Measurements from ENCODE around the gene KLHL17.

KLHL17 gene

GRCh38 chr1:927748-928147 is 32.6 kb upstream of the KLHL17 start:
- WGBS (ENCODE audit: insufficient coverage), result 91% methylated on average over 7 of the region's 10 CpGs
- DNase-seq, result no peak
- Histone ChIP-seq H3K4me1 (ENCODE audit: control extremely low read depth in 1 of 4, control insufficient read depth in 4 of 4, insufficient read depth in 4 of 4, low read length in 3 of 4) (peaks cover 0 to 37% (median 32%) of the 10 kb centered on the region in 4 experiments), H3K9me3 (ENCODE audit: control extremely low read depth in 1 of 5, control insufficient read depth in 4 of 5, insufficient read depth in 2 of 5, low read depth in 1 of 5, low read length in 4 of 5) (no peaks in the 10 kb centered on the region), H3K36me3 (ENCODE audit: control insufficient read depth in 4 of 4, insufficient read depth in 4 of 4, low read length in 3 of 4) (no peaks in the 10 kb centered on the region), H3K4me3 (ENCODE audit: control insufficient read depth in 1 of 7, extremely low read depth in 1 of 7, insufficient read depth in 4 of 7, low read depth in 2 of 7, low read length in 6 of 7) (no peak overlapping the region), H3K27me3 (replicated peaks in 2 of 5; ENCODE audit: control insufficient read depth in 4 of 5, insufficient read depth in 5 of 5, low read length in 4 of 5) (peaks cover 0 to 72% (median 17%) of the 10 kb centered on the region in 5 experiments), H3K27ac (ENCODE audit: insufficient read depth in 1 of 2, low read depth in 1 of 2, low read length in 2 of 2, poor library complexity in 1 of 2, severe bottlenecking in 2 of 2) (no peak overlapping the region)
- ChIA-PET CTCF (interaction anchor here (2.5 to 4.0 kb wide), 2 partner anchors 10 to 23 kb away, joined by 20 to 22 read pairs; no protein-coding TSS in a partner anchor), POLR2A (no interaction called here)

- WGBS (ENCODE audit: insufficient coverage), result 86% methylated on average over 31 of the region's 40 CpGs
- Histone ChIP-seq H3K4me1 (ENCODE audit: control extremely low read depth in 1 of 4, control insufficient read depth in 4 of 4, insufficient read depth in 4 of 4, low read length in 3 of 4) (peaks cover 0 to 26% (median 21%) of the 10 kb centered on the region in 4 experiments), H3K36me3 (ENCODE audit: control insufficient read depth in 4 of 4, insufficient read depth in 4 of 4, low read length in 3 of 4) (no peaks in the 10 kb centered on the region), H3K27ac (ENCODE audit: insufficient read depth in 1 of 2, low read depth in 1 of 2, low read length in 2 of 2, poor library complexity in 1 of 2, severe bottlenecking in 2 of 2) (no peak overlapping the region), H3K27me3 (replicated peaks in 2 of 5; ENCODE audit: control insufficient read depth in 4 of 5, insufficient read depth in 5 of 5, low read length in 4 of 5) (peaks cover 0 to 73% (median 10%) of the 10 kb centered on the region in 5 experiments), H3K4me3 (ENCODE audit: control insufficient read depth in 1 of 7, extremely low read depth in 1 of 7, insufficient read depth in 4 of 7, low read depth in 2 of 7, low read length in 6 of 7) (no peak overlapping the region), H3K9me3 (ENCODE audit: control extremely low read depth in 1 of 5, control insufficient read depth in 4 of 5, insufficient read depth in 2 of 5, low read depth in 1 of 5, low read length in 4 of 5) (no peaks in the 10 kb centered on the region)
- peak in 1 of 3 donors; percentile 47 for DNase-seq
- ChIA-PET POLR2A (no interaction called here), CTCF (interaction anchor here (1.9 to 4.0 kb wide), 3 partner anchors 9 to 24 kb away, joined by 13 to 22 read pairs (median 20); no protein-coding TSS in a partner anchor)
Observed at GRCh38 chr1:928825-929661, 31.3 kb upstream of the KLHL17 start.

GRCh38 chr1:929712-930632 is 30.4 kb upstream of the KLHL17 start:
- CTCF ChIA-PET, result interaction anchor here (0.6 to 4.0 kb wide), 6 partner anchors 8 to 72 kb away, joined by 3 to 22 read pairs (median 9); no protein-coding TSS in a partner anchor
- 97% methylated on average over 30 of the region's 40 CpGs for WGBS (ENCODE audit: insufficient coverage)
- no peak for DNase-seq
- H3K4me3 ChIP-seq (ENCODE audit: control insufficient read depth in 1 of 7, extremely low read depth in 1 of 7, insufficient read depth in 4 of 7, low read depth in 2 of 7, low read length in 6 of 7), result no peak overlapping the region
- POLR2A ChIA-PET, result no interaction called here
- no peaks in the 10 kb centered on the region for H3K9me3 ChIP-seq (ENCODE audit: control extremely low read depth in 1 of 5, control insufficient read depth in 4 of 5, insufficient read depth in 2 of 5, low read depth in 1 of 5, low read length in 4 of 5)
- H3K27ac ChIP-seq (ENCODE audit: insufficient read depth in 1 of 2, low read depth in 1 of 2, low read length in 2 of 2, poor library complexity in 1 of 2, severe bottlenecking in 2 of 2), result no peak overlapping the region
- peaks cover 0 to 16% (median 12%) of the 10 kb centered on the region in 4 experiments for H3K4me1 ChIP-seq (ENCODE audit: control extremely low read depth in 1 of 4, control insufficient read depth in 4 of 4, insufficient read depth in 4 of 4, low read length in 3 of 4)
- peaks cover 0 to 66% (median 10%) of the 10 kb centered on the region in 5 experiments for H3K27me3 ChIP-seq (replicated peaks in 2 of 5; ENCODE audit: control insufficient read depth in 4 of 5, insufficient read depth in 5 of 5, low read length in 4 of 5)
- H3K36me3 ChIP-seq (ENCODE audit: control insufficient read depth in 4 of 4, insufficient read depth in 4 of 4, low read length in 3 of 4), result no peaks in the 10 kb centered on the region

- POLR2A ChIA-PET, result no interaction called here
- H3K36me3 ChIP-seq (ENCODE audit: control insufficient read depth in 4 of 4, insufficient read depth in 4 of 4, low read length in 3 of 4), result no peaks in the 10 kb centered on the region
- WGBS (ENCODE audit: insufficient coverage), result 89% methylated on average over 15 of the region's 18 CpGs
- CTCF ChIA-PET, result interaction anchor here (0.8 to 4.0 kb wide), 5 partner anchors 7 to 26 kb away, joined by 3 to 20 read pairs (median 4); no protein-coding TSS in a partner anchor
- no peaks in the 10 kb centered on the region for H3K9me3 ChIP-seq (ENCODE audit: control extremely low read depth in 1 of 5, control insufficient read depth in 4 of 5, insufficient read depth in 2 of 5, low read depth in 1 of 5, low read length in 4 of 5)
- H3K27me3 ChIP-seq (replicated peaks in 2 of 5; ENCODE audit: control insufficient read depth in 4 of 5, insufficient read depth in 5 of 5, low read length in 4 of 5), result peaks cover 0 to 66% (median 16%) of the 10 kb centered on the region in 5 experiments
- H3K4me3 ChIP-seq (ENCODE audit: control insufficient read depth in 1 of 7, extremely low read depth in 1 of 7, insufficient read depth in 4 of 7, low read depth in 2 of 7, low read length in 6 of 7), result no peak overlapping the region
- no peak for DNase-seq
- H3K27ac ChIP-seq (ENCODE audit: insufficient read depth in 1 of 2, low read depth in 1 of 2, low read length in 2 of 2, poor library complexity in 1 of 2, severe bottlenecking in 2 of 2), result no peak overlapping the region
- peaks cover 0 to 11% (median 10%) of the 10 kb centered on the region in 4 experiments for H3K4me1 ChIP-seq (ENCODE audit: control extremely low read depth in 1 of 4, control insufficient read depth in 4 of 4, insufficient read depth in 4 of 4, low read length in 3 of 4)
Observed at GRCh38 chr1:930633-931138, 29.7 kb upstream of the KLHL17 start.

- no peak overlapping the region for H3K27ac ChIP-seq (ENCODE audit: insufficient read depth in 1 of 2, low read depth in 1 of 2, low read length in 2 of 2, poor library complexity in 1 of 2, severe bottlenecking in 2 of 2)
- H3K36me3 ChIP-seq (ENCODE audit: control insufficient read depth in 4 of 4, insufficient read depth in 4 of 4, low read length in 3 of 4), result no peaks in the 10 kb centered on the region
- ChIA-PET CTCF (interaction anchor here (0.8 to 4.0 kb wide), 4 partner anchors 8 to 27 kb away, joined by 3 to 20 read pairs (median 4); no protein-coding TSS in a partner anchor), POLR2A (no interaction called here)
- H3K9me3 ChIP-seq (ENCODE audit: control extremely low read depth in 1 of 5, control insufficient read depth in 4 of 5, insufficient read depth in 2 of 5, low read depth in 1 of 5, low read length in 4 of 5), result no peaks in the 10 kb centered on the region
- H3K27me3 ChIP-seq (replicated peaks in 2 of 5; ENCODE audit: control insufficient read depth in 4 of 5, insufficient read depth in 5 of 5, low read length in 4 of 5), result peaks cover 0 to 66% (median 10%) of the 10 kb centered on the region in 5 experiments
- 61% methylated on average over 9 of the region's 15 CpGs for WGBS (ENCODE audit: insufficient coverage)
- no peak for DNase-seq
- H3K4me3 ChIP-seq (ENCODE audit: control insufficient read depth in 1 of 7, extremely low read depth in 1 of 7, insufficient read depth in 4 of 7, low read depth in 2 of 7, low read length in 6 of 7), result no peak overlapping the region
- H3K4me1 ChIP-seq (ENCODE audit: control extremely low read depth in 1 of 4, control insufficient read depth in 4 of 4, insufficient read depth in 4 of 4, low read length in 3 of 4), result peaks cover 0 to 8% (median 6%) of the 10 kb centered on the region in 4 experiments
Observed at GRCh38 chr1:931380-932172, 28.8 kb upstream of the KLHL17 start.

GRCh38 chr1:932173-932510 is 28.2 kb upstream of the KLHL17 start:
- Histone ChIP-seq H3K27me3 (replicated peaks in 2 of 5; ENCODE audit: control insufficient read depth in 4 of 5, insufficient read depth in 5 of 5, low read length in 4 of 5) (peaks cover 0 to 66% (median 8%) of the 10 kb centered on the region in 5 experiments), H3K27ac (ENCODE audit: insufficient read depth in 1 of 2, low read depth in 1 of 2, low read length in 2 of 2, poor library complexity in 1 of 2, severe bottlenecking in 2 of 2) (no peak overlapping the region), H3K36me3 (ENCODE audit: control insufficient read depth in 4 of 4, insufficient read depth in 4 of 4, low read length in 3 of 4) (no peaks in the 10 kb centered on the region), H3K9me3 (ENCODE audit: control extremely low read depth in 1 of 5, control insufficient read depth in 4 of 5, insufficient read depth in 2 of 5, low read depth in 1 of 5, low read length in 4 of 5) (no peaks in the 10 kb centered on the region), H3K4me3 (ENCODE audit: control insufficient read depth in 1 of 7, extremely low read depth in 1 of 7, insufficient read depth in 4 of 7, low read depth in 2 of 7, low read length in 6 of 7) (no peak overlapping the region), H3K4me1 (ENCODE audit: control extremely low read depth in 1 of 4, control insufficient read depth in 4 of 4, insufficient read depth in 4 of 4, low read length in 3 of 4) (peaks cover 0 to 8% (median 6%) of the 10 kb centered on the region in 4 experiments)
- no peak for DNase-seq
- POLR2A ChIA-PET, result no interaction called here
- 95% methylated on average over 15 of the region's 16 CpGs for WGBS (ENCODE audit: insufficient coverage)
- CTCF ChIA-PET, result interaction anchor here (0.8 kb wide), 1 partner anchor 9 kb away, joined by 3 read pairs; no protein-coding TSS in a partner anchor

All from common myeloid progenitor, CD34-positive (primary cell).